Stimulated activated CD4-positive, alpha-beta T cell treated with anti-CD3 and anti-CD28 coated beads, Interleukin-12 subunit alpha, Interleukin-12 subunit beta, amount 100 ng/mL, for 48 hours (primary cell): Measurements from ENCODE around the gene TBPL1.

Source experiments
- DNase-seq, 3 donors: peaks; one replicate each; pipeline ENCODE4 v3.0.0-alpha.2; 2020; ENCODE audit warnings: low read depth in 2 of 3, low spot score in 1 of 3

Gene TBPL1

DNA sequence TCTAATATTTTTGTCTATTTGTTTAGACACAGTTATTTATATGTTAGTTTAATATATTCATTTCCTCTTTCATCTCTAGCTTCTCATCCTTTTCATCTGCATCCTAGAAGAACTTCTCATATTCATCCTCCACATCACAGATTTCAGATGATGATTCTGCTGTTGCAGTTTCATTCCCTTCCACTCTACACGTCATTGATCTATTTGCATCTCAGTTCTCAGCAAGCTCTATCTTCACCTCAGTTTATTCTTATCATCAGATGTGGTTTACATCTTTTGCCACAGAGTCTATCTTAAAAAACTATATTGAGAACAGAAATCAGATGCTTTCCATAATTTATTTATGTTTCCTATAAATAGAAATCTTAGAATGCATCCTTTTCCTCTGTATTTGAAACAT is 86.1 kb downstream of the TBPL1 start:
- DNase-seq, result no peak
